HT-29 (cell line): ENCODE results near the gene SPECC1L. TPM values are rescaled to one million over a fixed set of nuclear protein-coding genes. Genes with fewer than 3 reads are reported as not detected.

Experiments used
- DNase-seq: peaks from one replicate; pipeline ENCODE4 v3.0.0-alpha.2; 2015; ENCODE audit warnings: low spot score
- total RNA-seq: library from RNA; depleted of rRNA; stranded (reverse); fragments of >200 nt; shearing (Covaris generic); gene quantifications from 2 replicates; pipeline ENCODE4 v1.2.3, GENCODE V29; 2014; rRNA removed

The SPECC1L gene
- total RNA-seq, 1 experiment from 2014 or later = 9.5 TPM

- no peak for DNase-seq
Measured at GRCh38 chr22:24466716-24467328, 196.2 kb downstream of the SPECC1L start.

- DNase-seq = no peak
Measured at GRCh38 chr22:24467340-24467739, 196.7 kb downstream of the SPECC1L start.

Other genes starting within 250 kb of the SPECC1L start
- gene SUSD2, start 89.3 kb upstream of the SPECC1L start, total RNA-seq = 1.1 and 1.2 TPM in 2 replicates
- 0.10 TPM in 1 of 2 replicates, not detected in the other for gene GGT5, start 25.7 kb upstream of the SPECC1L start, total RNA-seq
- gene ADORA2A, start 156.8 kb downstream of the SPECC1L start, total RNA-seq = 0.36 and 0.44 TPM in 2 replicates
- not detected in 2 replicates for gene UPB1, start 224.5 kb downstream of the SPECC1L start, total RNA-seq